Measurements from ENCODE around the gene CHID1. TPM values are rescaled to one million over a fixed set of nuclear protein-coding genes. Genes with fewer than 3 reads are reported as not detected.

The CHID1 gene
- total and polyA plus RNA-seq, 9 of the 15 experiments (the other 6 are each of a cell fraction or from before 2014, with no cell fraction given): 15.1 to 108 (median 39.8) TPM

- peak; percentile 27; the same call in 1 of the 2 replicates for TF ChIP-seq REST (IDR thresholded peaks at IDR 0.05; ENCODE audit: borderline replicate concordance)
- no peak for TF ChIP-seq REST (CRISPR knock-in tag; IDR thresholded peaks at IDR 0.05; ENCODE audit: low read depth)
- TF ChIP-seq STAG1 (CRISPR knock-in tag; IDR thresholded peaks at IDR 0.05; ENCODE audit: borderline replicate concordance): no peak
Measured at GRCh38 chr11:858053-858761, 52.4 kb downstream of the CHID1 start (continued).
